ENCODE data around the gene WFIKKN2.

Gene WFIKKN2

GRCh38 chr17:50837980-50838954, 2.9 kb downstream of the WFIKKN2 start:
- Histone ChIP-seq H3K27ac (ENCODE audit: low read depth, low read length) (no peak overlapping the region), H3K4me1 (ENCODE audit: insufficient read depth, low read length) (no peaks in the 10 kb centered on the region), H3K9ac (ENCODE audit: low read length) (no peak overlapping the region)

GRCh38 chr17:50839591-50840310, 4.4 kb downstream of the WFIKKN2 start:
- Histone ChIP-seq H3K9ac (ENCODE audit: low read length) (no peak overlapping the region), H3K27ac (ENCODE audit: low read depth, low read length) (no peak overlapping the region), H3K27me3 (ENCODE audit: control insufficient read depth in 1 of 2, insufficient read depth in 2 of 2, low read length in 2 of 2) (no peaks in the 10 kb centered on the region), H3K36me3 (ENCODE audit: insufficient read depth, low read length) (no peaks in the 10 kb centered on the region), H3K4me3 (ENCODE audit: low read depth in 1 of 2, low read length in 2 of 2) (no peak overlapping the region), H3K4me1 (ENCODE audit: insufficient read depth, low read length) (no peaks in the 10 kb centered on the region), H3K9me3 (ENCODE audit: low read length) (no peaks in the 10 kb centered on the region)

More at GRCh38 chr17:50837980-50838954, 2.9 kb downstream of the WFIKKN2 start:
- no peaks in the 10 kb centered on the region for H3K36me3 ChIP-seq (ENCODE audit: insufficient read depth, low read length)
- no peaks in the 10 kb centered on the region for H3K9me3 ChIP-seq (ENCODE audit: low read length)
- H3K27me3 ChIP-seq (ENCODE audit: control insufficient read depth in 1 of 2, insufficient read depth in 2 of 2, low read length in 2 of 2): no peaks in the 10 kb centered on the region
- H3K4me3 ChIP-seq (ENCODE audit: low read depth in 1 of 2, low read length in 2 of 2): no peak overlapping the region

GRCh38 chr17:50840311-50840851, 5.0 kb downstream of the WFIKKN2 start:
- H3K36me3 ChIP-seq (ENCODE audit: insufficient read depth, low read length): no peaks in the 10 kb centered on the region
- H3K4me1 ChIP-seq (ENCODE audit: insufficient read depth, low read length): no peaks in the 10 kb centered on the region
- H3K27me3 ChIP-seq (ENCODE audit: control insufficient read depth in 1 of 2, insufficient read depth in 2 of 2, low read length in 2 of 2): no peaks in the 10 kb centered on the region
- no peak overlapping the region for H3K4me3 ChIP-seq (ENCODE audit: low read depth in 1 of 2, low read length in 2 of 2)
- H3K9ac ChIP-seq (ENCODE audit: low read length): no peak overlapping the region
- no peaks in the 10 kb centered on the region for H3K9me3 ChIP-seq (ENCODE audit: low read length)
- H3K27ac ChIP-seq (ENCODE audit: low read depth, low read length): no peak overlapping the region

GRCh38 chr17:50841277-50841948, 6.0 kb downstream of the WFIKKN2 start:
- no peaks in the 10 kb centered on the region for H3K9me3 ChIP-seq (ENCODE audit: low read length)
- H3K4me1 ChIP-seq (ENCODE audit: insufficient read depth, low read length): no peaks in the 10 kb centered on the region
- no peak overlapping the region for H3K27ac ChIP-seq (ENCODE audit: low read depth, low read length)
- no peak overlapping the region for H3K4me3 ChIP-seq (ENCODE audit: low read depth in 1 of 2, low read length in 2 of 2)
- H3K27me3 ChIP-seq (ENCODE audit: control insufficient read depth in 1 of 2, insufficient read depth in 2 of 2, low read length in 2 of 2): no peaks in the 10 kb centered on the region
- no peak overlapping the region for H3K9ac ChIP-seq (ENCODE audit: low read length)
- no peaks in the 10 kb centered on the region for H3K36me3 ChIP-seq (ENCODE audit: insufficient read depth, low read length)

GRCh38 chr17:50841949-50842354, 6.6 kb downstream of the WFIKKN2 start:
- H3K4me1 ChIP-seq (ENCODE audit: insufficient read depth, low read length): no peaks in the 10 kb centered on the region
- no peak overlapping the region for H3K27ac ChIP-seq (ENCODE audit: low read depth, low read length)
- H3K27me3 ChIP-seq (ENCODE audit: control insufficient read depth in 1 of 2, insufficient read depth in 2 of 2, low read length in 2 of 2): no peaks in the 10 kb centered on the region
- H3K9ac ChIP-seq (ENCODE audit: low read length): no peak overlapping the region
- H3K4me3 ChIP-seq (ENCODE audit: low read depth in 1 of 2, low read length in 2 of 2): no peak overlapping the region
- H3K36me3 ChIP-seq (ENCODE audit: insufficient read depth, low read length): no peaks in the 10 kb centered on the region
- no peaks in the 10 kb centered on the region for H3K9me3 ChIP-seq (ENCODE audit: low read length)

GRCh38 chr17:50842506-50843149, 7.2 kb downstream of the WFIKKN2 start:
- H3K9ac ChIP-seq (ENCODE audit: low read length): no peak overlapping the region
- no peak overlapping the region for H3K27ac ChIP-seq (ENCODE audit: low read depth, low read length)

GRCh38 chr17:50843150-50843905, 7.9 kb downstream of the WFIKKN2 start:
- Histone ChIP-seq H3K36me3 (ENCODE audit: insufficient read depth, low read length) (no peaks in the 10 kb centered on the region), H3K27ac (ENCODE audit: low read depth, low read length) (no peak overlapping the region), H3K4me1 (ENCODE audit: insufficient read depth, low read length) (no peaks in the 10 kb centered on the region), H3K4me3 (ENCODE audit: low read depth in 1 of 2, low read length in 2 of 2) (no peak overlapping the region), H3K27me3 (ENCODE audit: control insufficient read depth in 1 of 2, insufficient read depth in 2 of 2, low read length in 2 of 2) (no peaks in the 10 kb centered on the region), H3K9me3 (ENCODE audit: low read length) (no peaks in the 10 kb centered on the region), H3K9ac (ENCODE audit: low read length) (no peak overlapping the region)

More at GRCh38 chr17:50842506-50843149, 7.2 kb downstream of the WFIKKN2 start:
- H3K27me3 ChIP-seq (ENCODE audit: control insufficient read depth in 1 of 2, insufficient read depth in 2 of 2, low read length in 2 of 2): no peaks in the 10 kb centered on the region
- H3K36me3 ChIP-seq (ENCODE audit: insufficient read depth, low read length): no peaks in the 10 kb centered on the region
- H3K4me1 ChIP-seq (ENCODE audit: insufficient read depth, low read length): no peaks in the 10 kb centered on the region
- H3K9me3 ChIP-seq (ENCODE audit: low read length): no peaks in the 10 kb centered on the region
- no peak overlapping the region for H3K4me3 ChIP-seq (ENCODE audit: low read depth in 1 of 2, low read length in 2 of 2)

- Histone ChIP-seq H3K9ac (ENCODE audit: low read length) (no peak overlapping the region), H3K4me3 (ENCODE audit: low read depth in 1 of 2, low read length in 2 of 2) (no peak overlapping the region), H3K4me1 (ENCODE audit: insufficient read depth, low read length) (no peaks in the 10 kb centered on the region), H3K27ac (ENCODE audit: low read depth, low read length) (no peak overlapping the region), H3K36me3 (ENCODE audit: insufficient read depth, low read length) (no peaks in the 10 kb centered on the region), H3K27me3 (ENCODE audit: control insufficient read depth in 1 of 2, insufficient read depth in 2 of 2, low read length in 2 of 2) (no peaks in the 10 kb centered on the region), H3K9me3 (ENCODE audit: low read length) (no peaks in the 10 kb centered on the region)
Measured at GRCh38 chr17:50844117-50844700, 8.8 kb downstream of the WFIKKN2 start.

- H3K27me3 ChIP-seq (ENCODE audit: control insufficient read depth in 1 of 2, insufficient read depth in 2 of 2, low read length in 2 of 2): no peaks in the 10 kb centered on the region
- H3K9ac ChIP-seq (ENCODE audit: low read length): no peak overlapping the region
- H3K36me3 ChIP-seq (ENCODE audit: insufficient read depth, low read length): no peaks in the 10 kb centered on the region
- no peaks in the 10 kb centered on the region for H3K4me1 ChIP-seq (ENCODE audit: insufficient read depth, low read length)
- H3K9me3 ChIP-seq (ENCODE audit: low read length): no peaks in the 10 kb centered on the region
- H3K27ac ChIP-seq (ENCODE audit: low read depth, low read length): no peak overlapping the region
- H3K4me3 ChIP-seq (ENCODE audit: low read depth in 1 of 2, low read length in 2 of 2): no peak overlapping the region
Measured at GRCh38 chr17:50845240-50846147, 10.1 kb downstream of the WFIKKN2 start.
